ENCODE results near the gene CACNA2D3. TPM values are rescaled to one million over a fixed set of nuclear protein-coding genes. Genes with fewer than 3 reads are reported as not detected.

CACNA2D3 gene
- total RNA-seq, 1 donor from 2014 or later, result 21.2 TPM

GRCh38 chr3:55013145-55013925 is 891.0 kb downstream of the CACNA2D3 start:
- Histone ChIP-seq H3K9me3 (replicated peaks) (no peaks in the 10 kb centered on the region), H3K4me1 (no peaks in the 10 kb centered on the region), H3K36me3 (no peaks in the 10 kb centered on the region), H3K27me3 (ENCODE audit: low read depth) (no peaks in the 10 kb centered on the region), H3K27ac (replicated peaks) (no peak overlapping the region), H3K4me3 (no peak overlapping the region)
- intact Hi-C loops (cut with micrococcal nuclease), result no loop called here
- peak; percentile 30 for TF ChIP-seq CTCF (IDR thresholded peaks at IDR 0.05; ENCODE audit: borderline replicate concordance)
- no peak for DNase-seq

GRCh38 chr3:55014081-55014480 is 891.7 kb downstream of the CACNA2D3 start:
- Histone ChIP-seq H3K4me3 (no peak overlapping the region), H3K27me3 (ENCODE audit: low read depth) (no peaks in the 10 kb centered on the region), H3K27ac (replicated peaks) (no peak overlapping the region), H3K36me3 (no peaks in the 10 kb centered on the region), H3K4me1 (no peaks in the 10 kb centered on the region), H3K9me3 (replicated peaks) (no peaks in the 10 kb centered on the region)
- TF ChIP-seq CTCF (IDR thresholded peaks at IDR 0.05; ENCODE audit: borderline replicate concordance), result no peak
- no peak for DNase-seq
- intact Hi-C loops (cut with micrococcal nuclease), result no loop called here

GRCh38 chr3:55014906-55015305 is 892.6 kb downstream of the CACNA2D3 start:
- Histone ChIP-seq H3K4me3 (no peak overlapping the region), H3K4me1 (no peaks in the 10 kb centered on the region), H3K27me3 (ENCODE audit: low read depth) (no peaks in the 10 kb centered on the region), H3K9me3 (replicated peaks) (no peaks in the 10 kb centered on the region), H3K36me3 (no peaks in the 10 kb centered on the region), H3K27ac (replicated peaks) (no peak overlapping the region)
- DNase-seq, result no peak
- no peak for TF ChIP-seq CTCF (IDR thresholded peaks at IDR 0.05; ENCODE audit: borderline replicate concordance)
- intact Hi-C loops (cut with micrococcal nuclease), result no loop called here

- Histone ChIP-seq H3K4me1 (no peaks in the 10 kb centered on the region), H3K27me3 (ENCODE audit: low read depth) (no peaks in the 10 kb centered on the region), H3K27ac (replicated peaks) (no peak overlapping the region), H3K4me3 (no peak overlapping the region), H3K36me3 (no peaks in the 10 kb centered on the region), H3K9me3 (replicated peaks) (no peaks in the 10 kb centered on the region)
- no peak for DNase-seq
- intact Hi-C loops (cut with micrococcal nuclease), result no loop called here
- TF ChIP-seq CTCF (IDR thresholded peaks at IDR 0.05; ENCODE audit: borderline replicate concordance), result no peak
Observed at GRCh38 chr3:55017876-55018275, 895.5 kb downstream of the CACNA2D3 start.

- no peak for DNase-seq
- no peak overlapping the region for H3K27ac ChIP-seq (replicated peaks)
- H3K4me3 ChIP-seq, result no peak overlapping the region
- no peaks in the 10 kb centered on the region for H3K9me3 ChIP-seq (replicated peaks)
- H3K36me3 ChIP-seq, result no peaks in the 10 kb centered on the region
- TF ChIP-seq CTCF (IDR thresholded peaks at IDR 0.05; ENCODE audit: borderline replicate concordance), result no peak
- intact Hi-C loops (cut with micrococcal nuclease), result no loop called here
- no peaks in the 10 kb centered on the region for H3K4me1 ChIP-seq
- no peaks in the 10 kb centered on the region for H3K27me3 ChIP-seq (ENCODE audit: low read depth)
Observed at GRCh38 chr3:55030938-55031337, 908.6 kb downstream of the CACNA2D3 start.
